ENCODE measurements around the gene HTRA1. TPM values are rescaled to one million over a fixed set of nuclear protein-coding genes. Genes with fewer than 3 reads are reported as not detected.

HTRA1 gene
- polyA plus RNA-seq, 1 donor from 2014 or later = 1.4 TPM

Small RNA genes within 50 kb of the gene (small RNA-seq; reads per million reads assigned to genes)
- 0 to 1.8 (median 0.39) reads per million in 3 experiments for gene MIR3941

Other genes with a start within 250 kb of the HTRA1 start
- gene BTBD16, start 190.3 kb upstream of the HTRA1 start, polyA plus RNA-seq = not detected in 2 replicates
- gene PLEKHA1, start 86.8 kb upstream of the HTRA1 start, polyA plus RNA-seq = 87.7 and 91.9 TPM in 2 replicates
- not detected in 2 replicates for gene ARMS2, start 6.9 kb upstream of the HTRA1 start, polyA plus RNA-seq
- gene DMBT1, start 99.2 kb downstream of the HTRA1 start, polyA plus RNA-seq = not detected in 2 replicates
- not detected in 2 replicates for gene C10orf120, start 238.3 kb downstream of the HTRA1 start, polyA plus RNA-seq